ENCODE measurements around the gene LGR4. TPM values are rescaled to one million over a fixed set of nuclear protein-coding genes. Genes with fewer than 3 reads are reported as not detected.

The LGR4 gene
- total and polyA plus RNA-seq, 2 of the 4 experiments (the other 2 are of a cell fraction), result 2.9 to 6.8 TPM

GRCh38 chr11:27455667-27456066 is 16.9 kb downstream of the LGR4 start:
- in situ Hi-C loops (cut with MboI; ENCODE audit: low sequenced_read_pairs), result no loop called here
- POLR2A ChIA-PET (ENCODE audit: unreplicated experiment), result no interaction called here

More at GRCh38 chr11:27455667-27456066, 16.9 kb downstream of the LGR4 start:
- no CpG with 5 or more reads among the region's 4 CpGs for WGBS, 2 experiments (ENCODE audit: extremely low coverage in 2 of 2, insufficient read length in 1 of 2)
- H4K5ac ChIP-seq (ENCODE audit: low read depth, low read length), result no peak overlapping the region
- TF ChIP-seq MAZ (IDR thresholded peaks at IDR 0.05; ENCODE audit: borderline replicate concordance, low read depth, low read length), result no peak
- TF ChIP-seq CTCF (conservative IDR thresholded peaks at IDR 0.05; ENCODE audit: low read depth, low read length), result no peak
- TF ChIP-seq RAD21 (IDR thresholded peaks at IDR 0.05; ENCODE audit: low read length), result no peak
- TF ChIP-seq BHLHE40 (IDR thresholded peaks at IDR 0.05; ENCODE audit: low read depth, low read length), result no peak
- no peak for TF ChIP-seq FOS (IDR thresholded peaks at IDR 0.05; ENCODE audit: low read depth, low read length)
- TF ChIP-seq CHD1 (IDR thresholded peaks at IDR 0.05; ENCODE audit: low read depth, low read length), result no peak
- TF ChIP-seq POLR2A (IDR thresholded peaks at IDR 0.05; ENCODE audit: low read depth, low read length), result no peak
- no peak for TF ChIP-seq SMC3 (IDR thresholded peaks at IDR 0.05; ENCODE audit: low read depth, low read length)
- no peak for TF ChIP-seq RCOR1 (IDR thresholded peaks at IDR 0.05; ENCODE audit: insufficient replicate concordance, low read length)
- TF ChIP-seq ELK1 (IDR thresholded peaks at IDR 0.05; ENCODE audit: borderline replicate concordance, low read depth, low read length), result no peak
- TF ChIP-seq RFX5 (IDR thresholded peaks at IDR 0.05; ENCODE audit: low read depth, low read length), result no peak
- TF ChIP-seq MAFK (IDR thresholded peaks at IDR 0.05; ENCODE audit: low read depth, low read length), result no peak
- TF ChIP-seq MXI1 (IDR thresholded peaks at IDR 0.05; ENCODE audit: borderline replicate concordance, low read depth, low read length), result no peak
- TF ChIP-seq NFE2L2 (IDR thresholded peaks at IDR 0.05; ENCODE audit: low read depth, low read length), result no peak
- no peak for TF ChIP-seq USF2 (IDR thresholded peaks at IDR 0.05; ENCODE audit: low read depth, low read length)
- TF ChIP-seq CEBPB (IDR thresholded peaks at IDR 0.05; ENCODE audit: low read depth, low read length), result no peak
- no peaks in the 10 kb centered on the region for H3K9me3 ChIP-seq (ENCODE audit: control insufficient read depth, insufficient read depth, low read length)
- DNase-seq (no peak), ATAC-seq (ENCODE audit: low read depth) (no peak)
- no peak overlapping the region for H3K4me2 ChIP-seq (ENCODE audit: low read depth, low read length)
- no peak overlapping the region for H3K4me3 ChIP-seq (ENCODE audit: insufficient read depth, low read depth, low read length)
- H2AFZ ChIP-seq (replicated peaks; ENCODE audit: low read length, poor library complexity), result no peak overlapping the region
- CTCF ChIA-PET, result interaction anchor here (0.6 to 1.6 kb wide), 3 partner anchors 10 to 169 kb away, joined by 3 to 4 read pairs (median 3); no protein-coding TSS in a partner anchor
- H2BK15ac ChIP-seq (ENCODE audit: low read depth, low read length), result no peak overlapping the region
- H3K18ac ChIP-seq (ENCODE audit: low read depth, low read length), result peak overlapping the region; percentile 37; the same call in 1 of the 2 replicates
- dilution Hi-C loops (cut with HindIII; ENCODE audit: low sequenced_read_pairs, unreplicated experiment) (no loop called here), intact Hi-C loops (cut with micrococcal nuclease) (no loop called here)
- no peaks in the 10 kb centered on the region for H4K20me1 ChIP-seq (ENCODE audit: insufficient read depth, low read length)
- H3K27me3 ChIP-seq (ENCODE audit: control insufficient read depth, insufficient read depth, low read length), result no peaks in the 10 kb centered on the region
- peaks cover 3% of the 10 kb centered on the region; the same call in 1 of the 2 replicates for H3K4me1 ChIP-seq (ENCODE audit: control insufficient read depth, insufficient read depth, low read length)
- no peak overlapping the region for H3K14ac ChIP-seq (replicated peaks; ENCODE audit: low read depth, low read length)
- H2BK5ac ChIP-seq (ENCODE audit: low read depth, low read length, poor library complexity, severe bottlenecking), result no peak overlapping the region
- no peak overlapping the region for H4K91ac ChIP-seq (ENCODE audit: insufficient read depth, low read depth, low read length)
- H3K56ac ChIP-seq (ENCODE audit: extremely low read depth, insufficient read depth, low read length), result no peak overlapping the region
- H3K27ac ChIP-seq (ENCODE audit: insufficient read depth, low read length), result no peak overlapping the region
- H3K9me1 ChIP-seq (ENCODE audit: insufficient read depth, low read length), result no peaks in the 10 kb centered on the region; the same call in 1 of the 2 replicates
- peaks cover 0 to 13% of the 10 kb centered on the region in 2 experiments; a peak in 2 of 4 replicates for H3K79me1 ChIP-seq (ENCODE audit: low read depth in 1 of 2, low read length in 2 of 2)
- peak overlapping the region; percentile 67; the same call in 1 of the 2 replicates for H2BK20ac ChIP-seq (ENCODE audit: low read depth, low read length)
- H3K4ac ChIP-seq (ENCODE audit: low read depth, low read length), result no peak overlapping the region
- H3K36me3 ChIP-seq (ENCODE audit: control insufficient read depth, insufficient read depth, low read length), result no peaks in the 10 kb centered on the region
- no peak overlapping the region for H2BK120ac ChIP-seq (ENCODE audit: low read depth, low read length)
- no peak overlapping the region for H3K9ac ChIP-seq (ENCODE audit: low read depth, low read length)
- H2AK5ac ChIP-seq (ENCODE audit: low read depth, low read length), result no peak overlapping the region
- no peak overlapping the region for H2AK9ac ChIP-seq (replicated peaks; ENCODE audit: low read depth, low read length, poor library complexity)
- H4K8ac ChIP-seq (ENCODE audit: low read depth in 2 of 2, low read length in 2 of 2), result no peak overlapping the region
- no peak overlapping the region for H3K23ac ChIP-seq (ENCODE audit: low read depth, low read length)
- no TSS peak for BruUV-seq (replicated peaks)

Data from IMR-90 (cell line).